RWPE2 (cell line): ENCODE results near the gene ATIC.
"Not testable (repeated sequence)": the region's sequence is repeated elsewhere in the genome, so short reads cannot be mapped to it uniquely, and the experiment has no call there.

Experiments
- ATAC-seq: fragments of 200-7000 bp; cut with Tn5 transposase; 3 replicates; pipeline ENCODE4 v1.9.1; 2021; ENCODE audit warnings: low read depth
- DNase-seq: peaks from one replicate; pipeline ENCODE4 v3.0.0-alpha.2; 2020; ENCODE audit warnings: low spot score
- H3K27ac ChIP-seq: fragments of 450-650 bp; 2 replicates; pipeline ENCODE4 v1.5.1; 2017; ENCODE audit warnings: mild to moderate bottlenecking; ENCODE audit not compliant: poor library complexity, severe bottlenecking
- H3K27me3 ChIP-seq: fragments of 250-450 bp; sonication (Bioruptor Pico); 2 replicates; pipeline ENCODE4 v1.5.1; 2021; ENCODE audit warnings: mild to moderate bottlenecking, moderate library complexity; ENCODE audit not compliant: insufficient read depth, poor library complexity, severe bottlenecking
- H3K36me3 ChIP-seq: fragments of 250-450 bp; sonication (Bioruptor Pico); 2 replicates; pipeline ENCODE4 v1.5.1; 2020; ENCODE audit warnings: low read depth, mild to moderate bottlenecking, moderate library complexity
- H3K4me1 ChIP-seq: fragments of 250-450 bp; sonication (Bioruptor Pico); 2 replicates; pipeline ENCODE4 v1.5.1; 2021; ENCODE audit warnings: mild to moderate bottlenecking, moderate library complexity; ENCODE audit not compliant: insufficient read depth, poor library complexity, severe bottlenecking
- H3K4me3 ChIP-seq: fragments of 250-450 bp; sonication (Bioruptor Pico); 2 replicates; pipeline ENCODE4 v1.5.1; 2021; ENCODE audit warnings: mild to moderate bottlenecking, moderate library complexity; ENCODE audit not compliant: severe bottlenecking
- H3K9me3 ChIP-seq: fragments of 250-450 bp; sonication (Bioruptor Pico); 2 replicates; pipeline ENCODE4 v1.5.1; 2021; ENCODE audit warnings: mild to moderate bottlenecking, moderate library complexity; ENCODE audit not compliant: severe bottlenecking
- TF ChIP-seq, protein P1 (sequence below): fragments of 450-650 bp; IDR thresholded peaks from one replicate; pipeline ENCODE4 v1.5.1; 2017; ENCODE audit warnings: mild to moderate bottlenecking, moderate library complexity; ENCODE audit not compliant: poor library complexity, severe bottlenecking

The ATIC gene

DNA sequence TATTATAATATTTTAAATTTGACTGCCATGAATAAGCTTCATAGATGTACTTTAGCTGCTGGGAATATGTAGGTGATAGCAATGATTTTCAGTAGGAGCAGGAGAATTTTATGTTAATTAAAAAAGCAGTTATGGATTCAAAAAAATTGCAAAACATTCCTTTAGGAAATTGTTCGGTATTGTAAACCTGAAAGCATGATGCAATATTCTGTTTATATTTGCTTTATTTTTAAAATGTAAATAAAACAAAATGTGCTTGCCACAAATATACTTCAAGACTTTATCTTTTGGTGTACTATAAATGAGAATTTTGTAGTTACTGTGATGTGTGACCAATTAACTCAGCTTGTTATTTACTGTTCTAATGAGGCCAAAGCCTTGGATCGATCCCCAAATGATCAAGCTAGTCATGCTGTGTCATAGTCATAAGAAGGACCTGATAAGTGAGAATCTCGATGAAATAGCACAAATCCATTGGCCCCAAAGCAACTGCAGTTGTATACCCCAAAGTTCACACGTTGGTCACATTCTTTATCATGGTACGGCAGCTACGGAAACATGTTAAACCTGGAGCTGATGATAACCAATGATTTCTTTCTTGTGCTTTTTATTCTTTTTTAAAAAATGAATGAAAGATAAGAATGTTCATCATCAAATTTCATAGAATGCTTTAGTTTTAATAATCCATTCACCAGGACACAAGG lies 23.6 kb upstream of the ATIC start:
- Histone ChIP-seq H3K36me3 (no peaks in the 10 kb centered on the region), H3K4me3 (no peak overlapping the region), H3K9me3 (no peaks in the 10 kb centered on the region), H3K27ac (no peak overlapping the region), H3K4me1 (no peaks in the 10 kb centered on the region), H3K27me3 (no peaks in the 10 kb centered on the region)
- ATAC-seq (no peak), DNase-seq (no peak)
- TF ChIP-seq, protein P1, sequence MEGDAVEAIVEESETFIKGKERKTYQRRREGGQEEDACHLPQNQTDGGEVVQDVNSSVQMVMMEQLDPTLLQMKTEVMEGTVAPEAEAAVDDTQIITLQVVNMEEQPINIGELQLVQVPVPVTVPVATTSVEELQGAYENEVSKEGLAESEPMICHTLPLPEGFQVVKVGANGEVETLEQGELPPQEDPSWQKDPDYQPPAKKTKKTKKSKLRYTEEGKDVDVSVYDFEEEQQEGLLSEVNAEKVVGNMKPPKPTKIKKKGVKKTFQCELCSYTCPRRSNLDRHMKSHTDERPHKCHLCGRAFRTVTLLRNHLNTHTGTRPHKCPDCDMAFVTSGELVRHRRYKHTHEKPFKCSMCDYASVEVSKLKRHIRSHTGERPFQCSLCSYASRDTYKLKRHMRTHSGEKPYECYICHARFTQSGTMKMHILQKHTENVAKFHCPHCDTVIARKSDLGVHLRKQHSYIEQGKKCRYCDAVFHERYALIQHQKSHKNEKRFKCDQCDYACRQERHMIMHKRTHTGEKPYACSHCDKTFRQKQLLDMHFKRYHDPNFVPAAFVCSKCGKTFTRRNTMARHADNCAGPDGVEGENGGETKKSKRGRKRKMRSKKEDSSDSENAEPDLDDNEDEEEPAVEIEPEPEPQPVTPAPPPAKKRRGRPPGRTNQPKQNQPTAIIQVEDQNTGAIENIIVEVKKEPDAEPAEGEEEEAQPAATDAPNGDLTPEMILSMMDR: no peak

DNA sequence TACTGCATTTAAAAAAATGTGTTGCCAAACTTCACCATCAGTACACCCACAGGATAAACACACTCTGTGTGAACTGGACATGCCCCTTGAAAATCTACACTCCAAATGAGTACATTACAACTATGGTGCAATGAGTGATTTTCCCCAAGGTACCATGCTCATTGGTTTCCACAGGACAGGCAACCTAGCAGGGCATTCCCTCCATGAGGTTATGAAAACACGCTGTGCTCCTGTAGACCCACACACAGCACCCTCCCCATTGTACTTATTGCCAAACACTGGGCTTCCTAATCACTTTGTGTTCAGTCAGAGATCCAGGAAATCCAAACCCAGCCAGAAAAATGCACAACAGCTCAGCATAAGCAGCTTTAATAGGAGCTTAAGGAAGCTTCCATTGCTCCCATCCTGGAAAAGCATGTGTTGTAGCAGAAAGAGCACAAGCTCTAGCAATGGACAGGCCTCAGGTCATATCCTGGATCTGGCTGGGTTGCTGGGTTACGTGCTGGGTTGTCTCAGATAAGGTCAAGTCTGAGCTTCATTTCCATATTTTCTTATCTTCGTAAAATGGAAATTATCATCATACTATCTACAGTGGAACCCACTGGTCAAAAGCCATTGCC lies 20.8 kb upstream of the ATIC start:
- no peaks in the 10 kb centered on the region for H3K9me3 ChIP-seq
- H3K4me1 ChIP-seq: no peaks in the 10 kb centered on the region
- H3K36me3 ChIP-seq: no peaks in the 10 kb centered on the region
- H3K27me3 ChIP-seq: no peaks in the 10 kb centered on the region
- TF ChIP-seq, protein P1: no peak
- H3K27ac ChIP-seq: no peak overlapping the region
- ATAC-seq (no peak), DNase-seq (no peak)
- no peak overlapping the region for H3K4me3 ChIP-seq

DNA sequence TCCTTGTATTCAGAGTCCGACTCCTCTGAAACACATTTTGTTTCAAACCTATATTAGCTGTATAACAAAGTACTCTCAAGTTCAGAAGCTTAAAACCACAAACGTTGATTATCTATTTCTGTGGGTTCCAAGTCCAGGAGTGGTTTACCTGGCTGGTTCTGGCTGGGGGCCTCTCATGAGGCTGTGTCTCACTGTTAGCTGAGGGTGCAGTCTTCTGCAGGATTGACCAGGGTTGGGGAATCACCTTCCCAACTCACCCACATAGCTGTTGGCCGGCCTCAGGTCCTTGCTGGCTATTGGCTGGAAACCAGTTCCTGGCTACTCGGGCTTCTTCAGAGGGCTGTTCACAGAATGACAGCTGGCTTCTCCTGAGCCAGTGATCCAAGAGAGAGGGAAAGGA lies 18.0 kb upstream of the ATIC start:
- H3K27me3 ChIP-seq: no peaks in the 10 kb centered on the region
- no peaks in the 10 kb centered on the region for H3K4me1 ChIP-seq
- DNase-seq (no peak), ATAC-seq (no peak)
- no peak overlapping the region for H3K4me3 ChIP-seq
- no peaks in the 10 kb centered on the region for H3K36me3 ChIP-seq
- TF ChIP-seq, protein P1: no peak
- H3K9me3 ChIP-seq: no peaks in the 10 kb centered on the region
- H3K27ac ChIP-seq: no peak overlapping the region

DNA sequence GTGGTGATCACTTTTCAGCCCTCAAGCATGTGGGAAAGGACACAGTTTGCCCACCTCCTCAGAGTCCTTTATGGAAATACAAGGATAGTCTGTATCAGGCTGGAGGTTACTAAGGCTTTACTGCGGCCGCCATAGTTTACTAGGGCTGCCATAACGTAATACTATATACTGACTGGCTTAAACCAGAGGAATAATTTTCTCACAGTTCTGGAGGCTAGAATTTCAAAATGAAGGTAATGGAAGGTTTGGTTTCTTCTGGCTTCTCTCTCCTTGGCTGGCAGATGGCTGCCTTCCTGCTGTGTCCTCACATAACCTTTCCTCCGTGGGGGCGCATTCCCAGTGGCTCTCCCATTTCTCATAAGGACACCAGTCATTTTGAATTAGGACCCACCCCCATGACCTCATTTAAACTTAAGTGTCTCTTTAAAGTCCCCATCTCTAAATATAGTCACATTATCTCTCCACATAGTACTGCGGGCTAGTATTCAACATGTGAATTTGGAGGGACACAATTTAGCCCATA lies 12.5 kb upstream of the ATIC start:
- no peaks in the 10 kb centered on the region for H3K9me3 ChIP-seq
- no peaks in the 10 kb centered on the region for H3K27me3 ChIP-seq
- no peaks in the 10 kb centered on the region for H3K36me3 ChIP-seq
- ATAC-seq: no peak
- no peak overlapping the region for H3K4me3 ChIP-seq
- DNase-seq: no peak
- TF ChIP-seq, protein P1: no peak
- H3K27ac ChIP-seq: no peak overlapping the region
- no peaks in the 10 kb centered on the region for H3K4me1 ChIP-seq

DNA sequence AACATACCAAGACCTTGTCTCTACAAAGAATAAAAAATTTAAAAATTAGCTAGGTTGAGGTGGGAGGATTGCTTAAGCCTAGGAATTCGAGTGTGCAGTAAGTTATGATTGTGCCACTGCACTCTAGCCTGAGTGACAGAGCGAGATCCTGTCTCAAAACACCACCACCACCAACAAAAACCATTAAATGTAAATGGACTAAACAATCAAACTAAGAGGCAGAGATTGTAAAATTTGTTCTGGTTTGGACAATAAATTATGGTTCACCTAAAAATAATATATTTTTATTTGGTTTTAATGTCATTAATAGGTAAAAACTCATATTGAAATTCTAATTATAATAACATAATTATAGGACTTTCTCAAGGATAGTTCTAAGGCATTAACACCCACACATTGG lies 9.9 kb upstream of the ATIC start:
- Histone ChIP-seq H3K27me3 (no peaks in the 10 kb centered on the region), H3K36me3 (no peaks in the 10 kb centered on the region), H3K9me3 (no peaks in the 10 kb centered on the region), H3K4me3 (no peak overlapping the region), H3K4me1 (no peaks in the 10 kb centered on the region), H3K27ac (no peak overlapping the region)
- no peak for ATAC-seq
- TF ChIP-seq, protein P1: no peak
- no peak for DNase-seq

DNA sequence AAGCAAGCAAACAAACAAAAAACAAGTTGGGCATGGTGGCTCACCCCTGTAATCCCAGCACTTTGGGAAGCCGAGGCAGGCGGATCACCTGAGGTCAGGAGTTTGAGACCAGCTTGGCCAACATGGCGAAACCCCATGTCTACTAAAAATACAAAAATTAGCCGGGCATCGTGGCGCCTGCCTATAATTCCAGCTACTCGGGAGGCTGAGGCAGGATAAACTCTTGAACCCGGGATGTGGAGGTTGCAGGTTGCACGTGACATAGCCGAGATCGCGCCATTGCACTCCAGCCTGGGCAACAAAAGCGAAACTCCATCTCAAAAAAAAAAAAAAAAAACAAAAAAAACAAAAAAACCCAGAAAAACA lies 617 bp upstream of the ATIC start:
- not testable (repeated sequence) for DNase-seq, ATAC-seq, H3K9me3 ChIP-seq, H3K27me3 ChIP-seq
- peaks cover 38% of the 10 kb centered on the region for H3K36me3 ChIP-seq
- peaks cover 13% of the 10 kb centered on the region for H3K4me1 ChIP-seq
- peak overlapping the region; percentile 52 for H3K27ac ChIP-seq
- peak overlapping the region; percentile 72 for H3K4me3 ChIP-seq
